Hepatocyte (in vitro differentiated cells): ENCODE data around the gene GRIN3B. TPM values are rescaled to one million over a fixed set of nuclear protein-coding genes. Genes with fewer than 3 reads are reported as not detected.

Source experiments
- DNase-seq: peaks from one replicate; pipeline ENCODE4 v3.0.0-alpha.2; 2016; ENCODE audit warnings: low spot score
- H2AFZ ChIP-seq: fragments of 200-600 bp; sonication (generic); 2 replicates; pipeline ENCODE4 v1.6.0; 2016; ENCODE audit warnings: antibody characterized with exemption, mild to moderate bottlenecking
- H3K27ac ChIP-seq: fragments of 200-600 bp; sonication (generic); 2 replicates; pipeline ENCODE4 v1.5.1; 2016; ENCODE audit warnings: mild to moderate bottlenecking
- H3K27me3 ChIP-seq: fragments of 200-600 bp; sonication (generic); 2 replicates; pipeline ENCODE4 v1.6.1; 2016
- H3K36me3 ChIP-seq: fragments of 200-600 bp; sonication (generic); replicated peaks from 2 replicates; pipeline ENCODE4 v1.5.1; 2016; ENCODE audit warnings: low read depth; ENCODE audit not compliant: insufficient read depth
- H3K4me1 ChIP-seq: fragments of 200-600 bp; sonication (generic); 2 replicates; pipeline ENCODE4 v1.5.1; 2016; ENCODE audit warnings: mild to moderate bottlenecking, moderate library complexity; ENCODE audit not compliant: insufficient read depth
- H3K4me2 ChIP-seq: fragments of 200-600 bp; sonication (generic); 2 replicates; pipeline ENCODE4 v1.6.0; 2016
- H3K4me3 ChIP-seq: fragments of 200-600 bp; sonication (generic); 2 replicates; pipeline ENCODE4 v1.5.1; 2016; ENCODE audit warnings: mild to moderate bottlenecking
- H3K79me2 ChIP-seq: fragments of 200-600 bp; sonication (generic); 2 replicates; pipeline ENCODE4 v1.6.0; 2017; ENCODE audit warnings: mild to moderate bottlenecking
- H3K9me2 ChIP-seq: fragments of 200-600 bp; sonication (generic); replicated peaks from 2 replicates; pipeline ENCODE4 v1.6.0; 2017; ENCODE audit warnings: mild to moderate bottlenecking; ENCODE audit not compliant: insufficient read depth
- H3K9me3 ChIP-seq: fragments of 200-600 bp; sonication (generic); 2 replicates; pipeline ENCODE4 v1.5.1; 2016; ENCODE audit warnings: low read depth, mild to moderate bottlenecking
- H4K20me1 ChIP-seq: fragments of 200-600 bp; sonication (generic); 2 replicates; pipeline ENCODE4 v1.6.0; 2016; ENCODE audit warnings: mild to moderate bottlenecking; ENCODE audit not compliant: insufficient read depth, poor library complexity, severe bottlenecking
- EZH2 ChIP-seq: fragments of 200-600 bp; sonication (generic); IDR thresholded peaks from 2 replicates; pipeline ENCODE4 v1.6.1; 2016; ENCODE audit warnings: antibody characterized with exemption, mild to moderate bottlenecking, borderline replicate concordance
- EZH2phosphoT487 ChIP-seq: fragments of 200-600 bp; sonication (generic); IDR thresholded peaks from one replicate; pipeline ENCODE4 v1.6.1; 2018; ENCODE audit warnings: antibody characterized with exemption, mild to moderate bottlenecking, low read depth, moderate library complexity; ENCODE audit not compliant: unreplicated experiment, severe bottlenecking
- WGBS: methylation state at CpG from one replicate; pipeline ENCODE4 v1.1.6; 2016; ENCODE audit warnings: low lambda C conversion rate; ENCODE audit errors: missing lambda C conversion rate; 5-methylcytosine and 5-hydroxymethylcytosine counted together
- polyA plus RNA-seq: library from polyadenylated mRNA; unstranded; fragments of >200 nt; fragmentation: Nextera tagmentation; extraction: Ambion mirVana; gene quantifications from 2 replicates; pipeline ENCODE4 v1.2.1, GENCODE V29; 2016
- total RNA-seq: library from RNA; depleted of rRNA; stranded (reverse); fragments of >200 nt; gene quantifications from 2 replicates; pipeline ENCODE4 v1.2.3, GENCODE V29; 2014
- TF ChIP-seq, protein P1 (sequence below): fragments of 200-600 bp; sonication (generic); IDR thresholded peaks from 2 replicates; pipeline ENCODE4 v1.5.1; 2016; ENCODE audit warnings: antibody characterized with exemption, mild to moderate bottlenecking; ENCODE audit not compliant: poor library complexity

GRIN3B gene
- total and polyA plus RNA-seq, 2 experiments from 2014 or later, result 0.30 to 0.48 TPM

DNA sequence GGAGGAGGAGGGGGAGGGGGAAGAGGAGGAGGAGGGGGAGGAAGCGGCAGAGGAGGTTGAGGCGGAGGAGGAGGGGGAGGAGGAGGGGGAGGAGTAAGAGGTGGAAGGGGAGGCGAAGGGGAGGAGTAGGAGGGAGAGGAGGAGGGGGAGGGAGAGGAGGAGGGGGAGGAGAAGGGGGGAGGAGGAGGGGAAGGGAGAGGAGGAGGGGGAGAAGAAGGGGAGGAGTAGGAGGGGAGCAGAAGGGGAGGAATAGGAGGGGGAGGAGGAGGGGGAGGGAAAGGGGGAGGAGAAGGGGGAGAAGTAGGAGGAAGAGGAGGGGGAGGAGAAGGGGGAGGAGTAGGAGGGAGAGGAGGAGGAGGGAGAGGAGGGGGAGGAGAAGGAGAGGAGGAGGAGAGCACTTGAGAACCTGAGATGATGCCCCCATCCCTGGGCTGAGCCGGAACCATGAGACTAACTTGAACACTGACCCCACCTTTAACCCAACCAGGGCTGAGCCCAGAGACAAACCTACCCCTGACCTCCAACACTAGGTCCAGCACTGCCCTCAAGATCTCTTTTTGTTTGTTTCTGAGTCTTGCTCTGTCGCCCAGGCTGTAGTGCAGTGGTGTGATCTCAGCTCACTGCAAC is 52.2 kb downstream of the GRIN3B start:
- no peak overlapping the region for H3K4me2 ChIP-seq

GRCh38 chr19:1053176-1054101 is 53.2 kb downstream of the GRIN3B start:
- H3K4me1 ChIP-seq, result no peaks in the 10 kb centered on the region
- no peaks in the 10 kb centered on the region for H3K27me3 ChIP-seq
- no peak overlapping the region for H3K4me3 ChIP-seq
- H3K27ac ChIP-seq, result no peak overlapping the region
- no peaks in the 10 kb centered on the region for H3K9me2 ChIP-seq
- H4K20me1 ChIP-seq, result no peaks in the 10 kb centered on the region
- 95% methylated on average over 31 of the region's 31 CpGs for WGBS
- H2AFZ ChIP-seq, result no peak overlapping the region
- no peak overlapping the region for H3K4me2 ChIP-seq
- H3K79me2 ChIP-seq, result no peaks in the 10 kb centered on the region
- no peak for DNase-seq
- peaks cover 4% of the 10 kb centered on the region for H3K9me3 ChIP-seq
- no peaks in the 10 kb centered on the region for H3K36me3 ChIP-seq
- no peak for TF ChIP-seq EZH2
- TF ChIP-seq, protein P1, sequence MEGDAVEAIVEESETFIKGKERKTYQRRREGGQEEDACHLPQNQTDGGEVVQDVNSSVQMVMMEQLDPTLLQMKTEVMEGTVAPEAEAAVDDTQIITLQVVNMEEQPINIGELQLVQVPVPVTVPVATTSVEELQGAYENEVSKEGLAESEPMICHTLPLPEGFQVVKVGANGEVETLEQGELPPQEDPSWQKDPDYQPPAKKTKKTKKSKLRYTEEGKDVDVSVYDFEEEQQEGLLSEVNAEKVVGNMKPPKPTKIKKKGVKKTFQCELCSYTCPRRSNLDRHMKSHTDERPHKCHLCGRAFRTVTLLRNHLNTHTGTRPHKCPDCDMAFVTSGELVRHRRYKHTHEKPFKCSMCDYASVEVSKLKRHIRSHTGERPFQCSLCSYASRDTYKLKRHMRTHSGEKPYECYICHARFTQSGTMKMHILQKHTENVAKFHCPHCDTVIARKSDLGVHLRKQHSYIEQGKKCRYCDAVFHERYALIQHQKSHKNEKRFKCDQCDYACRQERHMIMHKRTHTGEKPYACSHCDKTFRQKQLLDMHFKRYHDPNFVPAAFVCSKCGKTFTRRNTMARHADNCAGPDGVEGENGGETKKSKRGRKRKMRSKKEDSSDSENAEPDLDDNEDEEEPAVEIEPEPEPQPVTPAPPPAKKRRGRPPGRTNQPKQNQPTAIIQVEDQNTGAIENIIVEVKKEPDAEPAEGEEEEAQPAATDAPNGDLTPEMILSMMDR, result no peak
- TF ChIP-seq EZH2phosphoT487, result no peak

More for the DNA sequence above, 52.2 kb downstream of the GRIN3B start:
- no peak for DNase-seq
- Histone ChIP-seq H3K27me3 (no peaks in the 10 kb centered on the region), H3K9me2 (no peaks in the 10 kb centered on the region), H2AFZ (no peak overlapping the region), H3K4me3 (no peak overlapping the region), H3K27ac (no peak overlapping the region), H3K4me1 (no peaks in the 10 kb centered on the region), H4K20me1 (no peaks in the 10 kb centered on the region), H3K36me3 (no peaks in the 10 kb centered on the region), H3K79me2 (no peaks in the 10 kb centered on the region), H3K9me3 (no peaks in the 10 kb centered on the region)
- TF ChIP-seq EZH2phosphoT487, result no peak
- TF ChIP-seq EZH2, result no peak
- TF ChIP-seq, protein P1, result no peak
- 83% methylated on average over 1 of the region's 5 CpGs for WGBS

DNA sequence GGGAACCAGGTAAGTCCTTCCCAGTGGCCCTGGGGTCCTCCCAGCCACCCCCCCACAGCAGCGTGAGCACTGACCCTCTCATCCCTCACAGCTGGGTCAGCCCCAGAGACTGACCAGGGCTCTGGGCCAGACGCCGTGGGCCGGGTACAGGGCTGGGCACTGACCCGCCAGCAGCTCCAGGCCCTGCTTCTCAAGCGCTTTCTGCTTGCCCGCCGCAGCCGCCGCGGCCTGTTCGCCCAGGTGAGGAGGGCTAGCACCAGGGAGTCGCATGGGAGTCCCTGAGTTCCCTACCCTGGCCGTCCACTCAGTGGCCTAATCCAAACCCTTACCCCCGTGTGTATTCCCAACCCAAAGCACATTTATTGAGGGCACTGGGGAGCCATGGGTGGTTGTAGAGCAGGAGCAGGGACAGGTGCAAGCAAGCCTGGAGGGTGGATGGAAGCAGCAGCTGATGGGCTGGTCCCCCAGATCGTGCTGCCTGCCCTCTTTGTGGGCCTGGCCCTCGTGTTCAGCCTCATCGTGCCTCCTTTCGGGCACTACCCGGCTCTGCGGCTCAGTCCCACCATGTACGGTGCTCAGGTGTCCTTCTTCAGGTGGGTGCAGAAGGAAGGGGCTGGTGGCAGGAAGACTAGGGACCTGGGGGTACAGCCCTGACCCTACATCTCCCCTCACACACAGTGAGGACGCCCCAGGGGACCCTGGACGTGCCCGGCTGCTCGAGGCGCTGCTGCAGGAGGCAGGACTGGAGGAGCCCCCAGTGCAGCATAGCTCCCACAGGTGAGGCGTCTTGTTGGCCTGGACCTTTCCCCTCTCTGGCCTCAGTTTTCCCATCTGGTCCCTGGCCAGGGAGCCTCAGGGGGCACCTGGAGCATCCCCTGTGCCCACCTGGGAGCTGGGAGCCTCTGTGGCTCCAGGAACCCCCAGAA is 54.1 kb downstream of the GRIN3B start:
- H2AFZ ChIP-seq, result no peak overlapping the region
- H3K36me3 ChIP-seq, result no peaks in the 10 kb centered on the region
- H3K9me3 ChIP-seq, result peaks cover 4% of the 10 kb centered on the region
- H3K9me2 ChIP-seq, result no peaks in the 10 kb centered on the region
- TF ChIP-seq EZH2phosphoT487 (no peak), EZH2 (no peak)
- TF ChIP-seq, protein P1, result no peak
- no peak overlapping the region for H3K4me2 ChIP-seq
- H3K4me1 ChIP-seq, result no peaks in the 10 kb centered on the region
- WGBS, result 95% methylated on average over 28 of the region's 28 CpGs
- H3K27ac ChIP-seq, result no peak overlapping the region
- no peak for DNase-seq
- H4K20me1 ChIP-seq, result no peaks in the 10 kb centered on the region
- H3K79me2 ChIP-seq, result no peaks in the 10 kb centered on the region
- no peak overlapping the region for H3K4me3 ChIP-seq
- H3K27me3 ChIP-seq, result no peaks in the 10 kb centered on the region
